HG03575 (cell line): ENCODE results near the gene BCAR3.

Experiments used
- ATAC-seq: cut with Tn5 transposase; IDR thresholded peaks from one replicate; pipeline ENCODE4 v1.9.1; 2021; ENCODE audit not compliant: unreplicated experiment, insufficient number of reproducible peaks, low FRiP score; ENCODE audit errors: extremely low read depth

The BCAR3 gene

GRCh38 chr1:93681101-93681988 is at the start of gene BCAR3:
Gene BCAR3, minus strand, starts transcription at chr1:93681837. Its CDS starts 6,907 bp downstream, at chr1:93674930.
- no peak for ATAC-seq

GRCh38 chr1:93730621-93731020 is 49.0 kb upstream of the BCAR3 start:
- no peak for ATAC-seq

- no peak for ATAC-seq
Measured at GRCh38 chr1:93729906-93730305, 48.3 kb upstream of the BCAR3 start.

- no peak for ATAC-seq
Measured at GRCh38 chr1:93729502-93729901, 47.9 kb upstream of the BCAR3 start.

GRCh38 chr1:93728480-93729131 is 47.0 kb upstream of the BCAR3 start:
- no peak for ATAC-seq

DNA sequence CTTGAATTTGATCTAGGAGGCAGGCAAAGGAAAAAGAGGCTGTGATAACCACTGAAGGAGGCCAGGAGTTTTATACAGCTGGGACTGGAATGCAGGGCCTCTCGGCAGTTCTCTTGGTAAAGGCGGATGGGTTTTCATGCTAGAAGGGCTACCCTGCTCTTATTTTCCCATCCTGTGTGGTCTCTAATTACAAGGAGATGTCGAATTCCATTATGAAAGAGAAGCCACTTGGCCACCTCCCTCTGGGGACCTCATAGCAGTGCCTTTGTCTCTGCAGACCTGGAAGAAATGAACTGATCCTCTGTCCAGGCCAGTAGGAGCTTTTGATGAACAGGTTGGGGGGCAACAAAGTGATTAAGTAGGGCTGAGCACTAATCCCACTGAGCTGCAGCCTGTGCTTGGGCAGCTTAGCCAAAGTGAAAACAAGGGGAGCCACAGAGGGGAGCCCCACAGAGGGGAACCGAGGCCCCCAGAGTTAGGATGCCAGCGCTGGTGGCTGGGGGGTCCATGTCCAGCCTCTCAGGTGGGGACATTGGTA is 42.2 kb upstream of the BCAR3 start:
- no peak for ATAC-seq

DNA sequence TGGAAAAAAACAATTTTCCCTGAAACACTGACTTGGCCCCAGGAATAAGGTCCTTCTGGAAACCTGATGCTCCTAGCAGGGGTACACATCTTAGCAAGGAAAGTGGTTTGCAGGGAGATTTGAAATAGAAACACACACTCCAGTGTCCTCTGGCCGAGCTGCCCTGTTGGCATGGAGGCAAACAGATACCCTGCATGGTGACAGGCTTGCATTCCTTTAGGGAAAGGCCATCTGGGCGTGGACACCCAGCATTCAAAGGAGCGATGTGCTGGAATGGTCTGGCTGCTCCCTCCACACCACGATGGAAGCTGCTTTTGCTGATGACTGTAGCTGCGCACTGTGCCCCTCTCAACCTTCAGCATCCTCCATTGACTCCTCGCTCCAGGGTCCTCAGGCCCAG is 41.5 kb upstream of the BCAR3 start:
- ATAC-seq: no peak

DNA sequence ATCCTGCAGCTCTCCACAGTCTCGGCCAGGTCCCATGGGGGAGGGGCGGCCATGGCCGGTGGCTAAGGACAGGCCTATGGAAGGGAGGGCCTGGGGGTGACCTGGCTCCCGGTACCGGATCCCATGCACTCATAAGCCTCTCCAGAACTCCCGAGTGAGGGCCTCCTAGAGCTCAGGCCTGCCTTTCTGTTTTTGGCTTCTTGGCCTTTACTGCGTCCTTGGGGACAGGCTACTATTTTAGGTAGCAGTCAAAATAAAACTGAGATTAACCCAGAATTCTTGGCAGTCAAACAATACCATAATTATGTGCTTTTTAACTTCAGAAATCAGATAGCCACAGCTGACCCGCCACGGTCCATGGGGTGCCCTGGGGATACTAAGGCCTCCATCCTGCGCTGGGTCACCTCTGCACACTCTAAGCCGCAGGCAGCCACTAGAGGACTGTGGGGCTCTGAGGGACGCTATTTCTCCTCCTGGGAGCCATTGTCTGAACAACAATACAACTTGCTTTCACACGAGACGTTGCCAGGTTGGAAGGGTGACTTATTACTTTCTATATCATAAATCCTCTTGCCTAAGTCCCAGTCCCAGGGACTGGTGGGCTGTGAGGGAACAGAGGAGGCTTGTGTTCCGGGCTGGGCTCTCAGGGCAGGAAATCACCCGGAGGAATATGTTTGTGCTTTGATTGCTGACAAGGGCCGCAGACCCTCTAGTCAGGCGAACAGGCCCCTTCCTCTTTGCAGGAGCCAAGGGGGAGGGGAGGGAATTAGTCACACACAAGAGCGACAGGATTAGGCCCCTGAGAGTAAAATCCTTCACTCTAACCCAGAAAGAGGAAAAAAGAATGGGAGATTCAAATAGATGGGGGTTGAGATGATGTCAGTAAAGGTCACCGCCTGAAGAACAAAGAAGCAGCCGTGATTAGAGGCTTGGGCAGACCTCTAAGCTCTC is 40.7 kb upstream of the BCAR3 start:
- ATAC-seq: no peak

- ATAC-seq: no peak
Measured at GRCh38 chr1:93720956-93721626, 39.5 kb upstream of the BCAR3 start.

- no peak for ATAC-seq
Measured at GRCh38 chr1:93717640-93718039, 36.0 kb upstream of the BCAR3 start.

DNA sequence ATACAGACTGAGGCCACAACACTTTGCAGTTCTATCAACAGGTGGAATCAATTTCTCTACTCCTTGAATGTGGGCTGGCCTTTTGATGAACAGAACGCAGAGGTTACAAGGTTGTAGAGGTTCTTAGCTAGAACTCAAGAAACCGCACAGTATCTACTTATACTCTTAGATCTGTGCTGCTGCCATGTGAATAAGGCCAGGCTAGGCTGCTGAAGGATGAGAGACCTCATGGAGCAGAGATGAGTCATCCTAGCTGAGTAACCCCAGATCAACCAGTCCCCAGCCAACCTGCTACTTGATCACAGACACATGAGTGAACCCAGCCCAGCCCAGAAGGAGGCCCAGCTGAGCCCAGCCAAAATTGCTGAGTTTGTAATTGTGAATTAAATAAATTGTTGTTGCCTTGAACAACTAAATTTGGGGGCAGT is 35.3 kb upstream of the BCAR3 start:
- no peak for ATAC-seq

- ATAC-seq: no peak
Measured at GRCh38 chr1:93716163-93716562, 34.5 kb upstream of the BCAR3 start.

GRCh38 chr1:93715529-93716126 is 34.0 kb upstream of the BCAR3 start:
- no peak for ATAC-seq

GRCh38 chr1:93714356-93714755 is 32.7 kb upstream of the BCAR3 start:
- no peak for ATAC-seq

GRCh38 chr1:93713341-93713740 is 31.7 kb upstream of the BCAR3 start:
- no peak for ATAC-seq

- ATAC-seq: no peak
Measured at GRCh38 chr1:93712741-93713140, 31.1 kb upstream of the BCAR3 start.

- ATAC-seq: no peak
Measured at GRCh38 chr1:93710499-93711453, 29.1 kb upstream of the BCAR3 start.
